HFFc6 (cell line): ENCODE data around the gene INHBC. TPM values are rescaled to one million over a fixed set of nuclear protein-coding genes. Genes with fewer than 3 reads are reported as not detected.
"Not testable (repeated sequence)": the region's sequence is repeated elsewhere in the genome, so short reads cannot be mapped to it uniquely, and the experiment has no call there.

ENCODE experiments used
- DNase-seq: peaks from one replicate; pipeline ENCODE4 v3.0.0-alpha.2; 2018
- H3K27ac Mint-ChIP-seq: 2 replicates; pipeline ENCODE4 v1.8.0; 2020; ENCODE audit warnings: mild to moderate bottlenecking, mixed read lengths
- H3K27me3 Mint-ChIP-seq: 2 replicates; pipeline ENCODE4 v1.8.0; 2021; ENCODE audit warnings: mild to moderate bottlenecking, moderate library complexity, mixed read lengths; ENCODE audit not compliant: insufficient read depth
- H3K36me3 Mint-ChIP-seq: 2 replicates; pipeline ENCODE4 v1.8.0; 2021; ENCODE audit warnings: low read depth, mixed read lengths
- H3K4me1 Mint-ChIP-seq: 2 replicates; pipeline ENCODE4 v1.8.0; 2020; ENCODE audit warnings: low read depth, mixed read lengths
- H3K4me3 Mint-ChIP-seq: 2 replicates; pipeline ENCODE4 v1.8.0; 2020; ENCODE audit warnings: mild to moderate bottlenecking, moderate library complexity, mixed read lengths
- H3K9me3 Mint-ChIP-seq: 2 replicates; pipeline ENCODE4 v1.8.0; 2020; ENCODE audit warnings: mild to moderate bottlenecking, mixed read lengths
- CTCF ChIP-seq: fragments of 200-600 bp; sonication (generic); IDR thresholded peaks from 2 replicates; pipeline ENCODE4 v1.5.0; 2021; ENCODE audit warnings: antibody characterized with exemption, mild to moderate bottlenecking
- total RNA-seq, 6 experiments: library from RNA; stranded (reverse); fragmentation: NEBNext Ultra II Directional; extraction: Animal tissue kit (Norgen Biotek cat#: 25700); gene quantifications; 2 replicates in 1 of 6; 3 replicates in 5 of 6; pipeline ENCODE4 v1.2.3, GENCODE V29; 2021

Gene INHBC
- total RNA-seq, 6 experiments from 2014 or later = not detected

- no peaks in the 10 kb centered on the region for H3K36me3 Mint-ChIP-seq
- DNase-seq = no peak
- H3K4me3 Mint-ChIP-seq = no peak overlapping the region
- H3K27me3 Mint-ChIP-seq = peaks cover 4% of the 10 kb centered on the region; the same call in 1 of the 2 replicates
- no peaks in the 10 kb centered on the region for H3K9me3 Mint-ChIP-seq
- H3K27ac Mint-ChIP-seq = no peak overlapping the region
- H3K4me1 Mint-ChIP-seq = peaks cover 8% of the 10 kb centered on the region
- TF ChIP-seq CTCF = no peak
Observed at GRCh38 chr12:57435293-57435692, 709 bp downstream of the INHBC start.

GRCh38 chr12:57438400-57438799, 3.8 kb downstream of the INHBC start:
- Mint-ChIP-seq H3K9me3 (peaks cover 11% of the 10 kb centered on the region), H3K4me3 (no peak overlapping the region), H3K4me1 (no peaks in the 10 kb centered on the region), H3K27me3 (peaks cover 6% of the 10 kb centered on the region; the same call in 1 of the 2 replicates), H3K36me3 (peaks cover 10% of the 10 kb centered on the region), H3K27ac (no peak overlapping the region)
- TF ChIP-seq CTCF = no peak
- no peak for DNase-seq

GRCh38 chr12:57439762-57440266, 5.2 kb downstream of the INHBC start:
- Mint-ChIP-seq H3K27me3 (peaks cover 6% of the 10 kb centered on the region; the same call in 1 of the 2 replicates), H3K36me3 (peaks cover 10% of the 10 kb centered on the region), H3K4me3 (no peak overlapping the region), H3K9me3 (peaks cover 11% of the 10 kb centered on the region), H3K4me1 (no peaks in the 10 kb centered on the region), H3K27ac (no peak overlapping the region)
- DNase-seq = no peak
- no peak for TF ChIP-seq CTCF

GRCh38 chr12:57441393-57441792, 6.8 kb downstream of the INHBC start:
- peaks cover 11% of the 10 kb centered on the region for H3K9me3 Mint-ChIP-seq
- DNase-seq = not testable (repeated sequence)

DNA sequence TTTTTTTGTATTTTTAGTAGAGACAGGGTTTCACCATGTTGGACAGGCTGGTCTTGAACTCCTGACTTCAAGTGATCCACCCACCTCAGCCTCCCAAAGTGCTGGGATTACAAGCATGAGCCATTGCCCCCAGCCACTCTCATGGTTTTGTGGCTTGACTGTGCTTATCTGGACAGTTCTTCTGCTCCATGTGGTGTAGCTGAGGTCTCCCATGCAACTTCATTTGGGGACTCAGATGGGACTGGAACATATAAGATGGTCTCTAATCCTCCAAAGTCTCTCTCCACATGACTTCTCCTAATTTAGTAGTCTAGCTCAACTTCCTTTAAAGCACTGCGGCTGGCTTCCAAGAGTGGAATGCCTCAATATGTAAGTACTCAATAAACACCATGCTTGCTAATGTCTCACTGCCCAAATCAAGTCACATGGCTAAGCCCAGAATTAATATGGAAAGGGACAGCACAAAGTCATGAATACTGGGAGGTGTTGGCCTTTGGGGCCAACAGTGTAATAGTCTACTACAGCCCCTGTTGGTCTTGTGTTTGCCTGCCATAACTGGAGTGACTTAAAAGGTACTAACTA, 7.4 kb downstream of the INHBC start:
- Mint-ChIP-seq H3K9me3 (peaks cover 11% of the 10 kb centered on the region), H3K36me3 (peaks cover 10% of the 10 kb centered on the region), H3K4me3 (no peak overlapping the region), H3K27me3 (peaks cover 6% of the 10 kb centered on the region; the same call in 1 of the 2 replicates), H3K27ac (no peak overlapping the region), H3K4me1 (no peaks in the 10 kb centered on the region)
- no peak for DNase-seq
- TF ChIP-seq CTCF = no peak

More at GRCh38 chr12:57441393-57441792, 6.8 kb downstream of the INHBC start:
- H3K36me3 Mint-ChIP-seq = peaks cover 10% of the 10 kb centered on the region
- H3K4me3 Mint-ChIP-seq, H3K27me3 Mint-ChIP-seq, H3K27ac Mint-ChIP-seq, H3K4me1 Mint-ChIP-seq: not testable (repeated sequence)

- H3K4me3 Mint-ChIP-seq, DNase-seq, H3K4me1 Mint-ChIP-seq, H3K27me3 Mint-ChIP-seq, H3K27ac Mint-ChIP-seq: not testable (repeated sequence)
- Mint-ChIP-seq H3K9me3 (peaks cover 11% of the 10 kb centered on the region), H3K36me3 (peaks cover 10% of the 10 kb centered on the region)
Observed at GRCh38 chr12:57444337-57444736, 9.8 kb downstream of the INHBC start.
